Measurements from ENCODE around the gene RAE1. TPM values are rescaled to one million over a fixed set of nuclear protein-coding genes. Genes with fewer than 3 reads are reported as not detected.

The RAE1 gene, protein sequence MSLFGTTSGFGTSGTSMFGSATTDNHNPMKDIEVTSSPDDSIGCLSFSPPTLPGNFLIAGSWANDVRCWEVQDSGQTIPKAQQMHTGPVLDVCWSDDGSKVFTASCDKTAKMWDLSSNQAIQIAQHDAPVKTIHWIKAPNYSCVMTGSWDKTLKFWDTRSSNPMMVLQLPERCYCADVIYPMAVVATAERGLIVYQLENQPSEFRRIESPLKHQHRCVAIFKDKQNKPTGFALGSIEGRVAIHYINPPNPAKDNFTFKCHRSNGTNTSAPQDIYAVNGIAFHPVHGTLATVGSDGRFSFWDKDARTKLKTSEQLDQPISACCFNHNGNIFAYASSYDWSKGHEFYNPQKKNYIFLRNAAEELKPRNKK
- total RNA-seq, result 10 to 100 TPM; 50.3 to 66.8 (median 52.5) TPM
- 25.5 TPM for total RNA-seq (2013)

DNA sequence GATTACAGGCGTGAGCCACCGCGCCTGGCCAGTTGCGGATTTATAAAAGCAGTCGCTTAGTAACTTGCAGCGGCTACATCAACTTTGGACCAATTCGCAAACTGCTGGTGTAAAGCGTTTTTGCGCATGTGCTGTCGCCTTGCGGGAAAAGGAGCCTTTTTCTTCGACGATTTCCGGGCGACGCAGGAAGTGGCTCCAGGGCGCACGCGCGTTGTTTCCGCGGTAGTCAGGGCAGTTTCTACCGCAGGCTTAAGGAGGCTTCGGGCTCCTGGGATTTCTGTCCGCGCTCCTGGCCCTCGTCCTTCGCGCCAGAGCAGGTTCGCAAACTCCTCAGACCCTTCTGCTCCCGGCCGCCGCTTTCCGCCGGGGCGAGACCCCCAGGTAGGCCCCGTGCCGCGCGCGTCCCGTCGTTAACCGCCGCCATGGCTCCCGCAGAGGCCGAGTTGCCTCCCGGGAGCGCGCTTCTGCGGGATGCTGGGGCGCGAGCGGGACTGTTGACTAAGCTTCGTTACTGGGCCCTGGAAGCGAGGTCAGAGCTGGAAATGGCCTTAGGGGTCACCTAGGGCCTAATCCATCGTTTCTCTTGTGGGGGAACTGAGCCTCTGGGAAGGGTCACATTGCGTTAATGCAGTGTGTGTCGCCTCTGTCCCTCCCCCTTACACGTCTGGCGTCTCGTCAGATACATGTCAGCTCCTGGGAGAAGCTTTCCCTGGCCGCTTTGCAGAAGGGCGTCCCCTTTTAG, at the start of gene RAE1:
RAE1 (plus strand) TSS at position 214 of the 742 bp plus-strand sequence. CDS start 2,784 bp downstream, outside the sequence.
- peak; percentile 87 to 98 for DNase-seq
- peaks cover 25% of the 10 kb centered on the region in 2 donors for H3K4me1 Mint-ChIP-seq
- intact Hi-C loops (cut with micrococcal nuclease), result no loop called here
- peaks cover 27% of the 10 kb centered on the region for H3K36me3 ChIP-seq (ENCODE audit: control insufficient read depth, insufficient read depth, low read length)
- H3K27ac ChIP-seq (ENCODE audit: low read length), result peak within 1 kb of the TSS; percentile 78
- ATAC-seq, result peak; percentile 83 to 89 (median 86)
- H3K27me3 Mint-ChIP-seq (ENCODE audit: low read depth in 2 of 2), result no peaks in the 10 kb centered on the region
- H3K4me1 ChIP-seq (ENCODE audit: control insufficient read depth, insufficient read depth, low read length), result peaks cover 10% of the 10 kb centered on the region
- no peaks in the 10 kb centered on the region for H3K27me3 ChIP-seq (ENCODE audit: control insufficient read depth, insufficient read depth, low read length)
- H3K9me3 ChIP-seq (ENCODE audit: control insufficient read depth, insufficient read depth, low read length), result no peaks in the 10 kb centered on the region
- peak within 1 kb of the TSS; percentile 77 to 83 for H3K27ac Mint-ChIP-seq
- peaks cover 11% of the 10 kb centered on the region for H3K36me3 Mint-ChIP-seq
- H3K4me3 ChIP-seq (ENCODE audit: low read length), result peak within 1 kb of the TSS; percentile 58
- TF ChIP-seq, protein P1, sequence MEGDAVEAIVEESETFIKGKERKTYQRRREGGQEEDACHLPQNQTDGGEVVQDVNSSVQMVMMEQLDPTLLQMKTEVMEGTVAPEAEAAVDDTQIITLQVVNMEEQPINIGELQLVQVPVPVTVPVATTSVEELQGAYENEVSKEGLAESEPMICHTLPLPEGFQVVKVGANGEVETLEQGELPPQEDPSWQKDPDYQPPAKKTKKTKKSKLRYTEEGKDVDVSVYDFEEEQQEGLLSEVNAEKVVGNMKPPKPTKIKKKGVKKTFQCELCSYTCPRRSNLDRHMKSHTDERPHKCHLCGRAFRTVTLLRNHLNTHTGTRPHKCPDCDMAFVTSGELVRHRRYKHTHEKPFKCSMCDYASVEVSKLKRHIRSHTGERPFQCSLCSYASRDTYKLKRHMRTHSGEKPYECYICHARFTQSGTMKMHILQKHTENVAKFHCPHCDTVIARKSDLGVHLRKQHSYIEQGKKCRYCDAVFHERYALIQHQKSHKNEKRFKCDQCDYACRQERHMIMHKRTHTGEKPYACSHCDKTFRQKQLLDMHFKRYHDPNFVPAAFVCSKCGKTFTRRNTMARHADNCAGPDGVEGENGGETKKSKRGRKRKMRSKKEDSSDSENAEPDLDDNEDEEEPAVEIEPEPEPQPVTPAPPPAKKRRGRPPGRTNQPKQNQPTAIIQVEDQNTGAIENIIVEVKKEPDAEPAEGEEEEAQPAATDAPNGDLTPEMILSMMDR (IDR thresholded peaks at IDR 0.05), result no peak
- under 1% methylated on average over 64 of the region's 64 CpGs for WGBS (ENCODE audit: insufficient coverage)
- no peaks in the 10 kb centered on the region for H3K9me3 Mint-ChIP-seq
- H3K4me3 Mint-ChIP-seq, result peak within 1 kb of the TSS; percentile 86

DNA sequence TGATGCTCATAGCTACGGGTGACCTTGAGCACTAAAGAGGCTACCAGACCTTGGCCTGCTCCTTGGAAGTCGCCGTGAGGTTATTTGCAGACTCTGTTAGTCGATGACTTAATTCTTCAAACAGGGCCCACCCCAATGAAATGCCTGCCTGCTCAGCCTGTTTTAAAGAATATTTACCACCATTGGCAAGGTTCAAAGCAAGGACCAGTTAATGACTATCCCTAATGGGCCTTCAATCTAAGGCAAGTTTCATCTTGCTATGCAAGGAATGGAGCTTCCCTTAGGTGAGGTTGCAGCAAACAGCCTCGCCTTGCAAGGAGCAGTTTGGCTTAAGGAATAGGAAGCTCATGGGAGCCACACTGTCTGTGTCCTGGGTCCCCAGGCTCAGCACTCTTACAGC, 44.3 kb upstream of the RAE1 start:
- TF ChIP-seq, protein P1 (IDR thresholded peaks at IDR 0.05), result no peak
- ATAC-seq, result no peak
- no peak overlapping the region for H3K4me3 ChIP-seq (ENCODE audit: low read length)
- WGBS (ENCODE audit: insufficient coverage), result 90% methylated on average over 5 of the region's 5 CpGs
- H3K27me3 ChIP-seq (ENCODE audit: control insufficient read depth, insufficient read depth, low read length), result no peaks in the 10 kb centered on the region
- Mint-ChIP-seq H3K36me3 (no peaks in the 10 kb centered on the region), H3K9me3 (no peaks in the 10 kb centered on the region), H3K4me1 (no peaks in the 10 kb centered on the region), H3K27me3 (ENCODE audit: low read depth in 2 of 2) (peaks cover 11 to 30% of the 10 kb centered on the region in 2 donors), H3K27ac (no peak overlapping the region), H3K4me3 (no peak overlapping the region)
- no peak for DNase-seq
- no peaks in the 10 kb centered on the region for H3K36me3 ChIP-seq (ENCODE audit: control insufficient read depth, insufficient read depth, low read length)
- H3K27ac ChIP-seq (ENCODE audit: low read length), result no peak overlapping the region
- no peaks in the 10 kb centered on the region for H3K4me1 ChIP-seq (ENCODE audit: control insufficient read depth, insufficient read depth, low read length)
- intact Hi-C loops (cut with micrococcal nuclease), result no loop called here
- no peaks in the 10 kb centered on the region for H3K9me3 ChIP-seq (ENCODE audit: control insufficient read depth, insufficient read depth, low read length)

DNA sequence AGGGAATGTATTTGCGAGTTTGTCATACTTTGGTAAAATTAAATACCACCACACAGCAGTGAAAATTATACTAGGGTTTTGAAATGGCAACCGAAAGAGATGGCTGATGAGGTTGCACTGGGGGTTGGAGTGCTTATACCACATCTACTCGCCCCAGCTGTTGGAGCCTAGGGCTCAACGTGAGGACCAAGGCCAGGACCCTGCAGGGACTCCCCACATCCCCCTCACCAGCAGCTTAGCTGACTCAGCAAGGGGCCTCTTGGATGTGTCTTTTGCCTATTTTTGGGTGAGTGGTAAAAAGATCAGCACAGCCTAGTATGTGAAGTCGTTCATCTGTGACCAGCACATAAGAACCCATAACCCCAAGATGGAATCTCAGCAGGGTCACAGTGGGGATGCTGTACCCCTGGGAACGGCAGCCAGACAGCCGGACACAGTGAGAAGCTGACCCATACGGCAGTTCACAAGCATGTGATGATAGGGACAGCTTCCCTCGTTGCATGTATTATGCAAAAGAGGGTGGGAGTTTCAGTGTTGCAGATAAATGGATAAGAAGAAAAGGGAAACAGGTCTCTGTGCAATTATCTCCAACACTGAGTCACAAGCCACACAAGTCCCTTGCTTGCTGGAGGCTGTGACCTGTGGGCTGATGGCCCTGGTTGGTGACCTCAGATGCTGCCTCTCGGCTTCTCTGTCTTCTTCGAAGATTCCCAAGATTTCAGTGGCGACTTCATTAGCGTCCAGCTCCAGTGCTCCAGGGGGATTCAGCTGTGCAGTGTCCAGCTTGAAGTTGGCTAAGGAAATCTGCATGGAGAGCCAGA, 42.4 kb upstream of the RAE1 start:
- no peak for DNase-seq
- intact Hi-C loops (cut with micrococcal nuclease), result no loop called here
- no peak overlapping the region for H3K4me3 Mint-ChIP-seq
- no peaks in the 10 kb centered on the region for H3K4me1 ChIP-seq (ENCODE audit: control insufficient read depth, insufficient read depth, low read length)
- no peak overlapping the region for H3K27ac ChIP-seq (ENCODE audit: low read length)
- no peaks in the 10 kb centered on the region for H3K9me3 ChIP-seq (ENCODE audit: control insufficient read depth, insufficient read depth, low read length)
- H3K36me3 ChIP-seq (ENCODE audit: control insufficient read depth, insufficient read depth, low read length), result no peaks in the 10 kb centered on the region
- WGBS (ENCODE audit: insufficient coverage), result 72% methylated on average over 11 of the region's 13 CpGs
- H3K4me3 ChIP-seq (ENCODE audit: low read length), result no peak overlapping the region
- no peaks in the 10 kb centered on the region for H3K9me3 Mint-ChIP-seq
- no peak for ATAC-seq
- TF ChIP-seq, protein P1 (IDR thresholded peaks at IDR 0.05), result no peak
- no peaks in the 10 kb centered on the region for H3K36me3 Mint-ChIP-seq
- peaks cover 7 to 30% of the 10 kb centered on the region in 2 donors for H3K27me3 Mint-ChIP-seq (ENCODE audit: low read depth in 2 of 2)
- no peaks in the 10 kb centered on the region for H3K4me1 Mint-ChIP-seq
- H3K27ac Mint-ChIP-seq, result no peak overlapping the region
- H3K27me3 ChIP-seq (ENCODE audit: control insufficient read depth, insufficient read depth, low read length), result no peaks in the 10 kb centered on the region
